Stimulated activated CD8-positive, alpha-beta memory T cell treated with anti-CD3 and anti-CD28 coated beads, Interleukin-7, amount 100 ng/mL, for 4 hours (primary cell): ENCODE results near the gene MARS1.

Experiments used
- DNase-seq, 2 donors: peaks; one replicate each; pipeline ENCODE4 v3.0.0-alpha.2; 2020; ENCODE audit warnings: low read depth in 2 of 2

The MARS1 gene

DNA sequence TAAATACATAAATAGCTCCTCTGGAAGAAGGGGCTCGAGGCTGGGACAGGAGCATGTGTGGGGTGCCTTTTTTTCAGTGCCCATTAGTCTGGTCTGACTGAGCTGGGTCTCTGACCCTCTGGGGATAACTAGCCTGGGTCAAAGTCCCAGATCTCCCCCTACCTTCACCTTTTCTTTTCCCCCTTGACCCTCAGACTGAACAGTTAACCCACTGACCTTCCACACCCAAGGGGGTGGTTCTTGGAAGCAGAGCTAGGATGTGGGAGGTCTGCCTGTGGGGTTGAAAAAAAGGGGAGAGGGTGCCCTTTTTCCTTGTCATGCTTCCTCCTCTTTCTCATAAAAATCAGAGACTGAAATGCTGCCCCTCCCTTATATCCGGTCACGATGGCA, 29.2 kb upstream of the MARS1 start:
- DNase-seq = no peak

DNA sequence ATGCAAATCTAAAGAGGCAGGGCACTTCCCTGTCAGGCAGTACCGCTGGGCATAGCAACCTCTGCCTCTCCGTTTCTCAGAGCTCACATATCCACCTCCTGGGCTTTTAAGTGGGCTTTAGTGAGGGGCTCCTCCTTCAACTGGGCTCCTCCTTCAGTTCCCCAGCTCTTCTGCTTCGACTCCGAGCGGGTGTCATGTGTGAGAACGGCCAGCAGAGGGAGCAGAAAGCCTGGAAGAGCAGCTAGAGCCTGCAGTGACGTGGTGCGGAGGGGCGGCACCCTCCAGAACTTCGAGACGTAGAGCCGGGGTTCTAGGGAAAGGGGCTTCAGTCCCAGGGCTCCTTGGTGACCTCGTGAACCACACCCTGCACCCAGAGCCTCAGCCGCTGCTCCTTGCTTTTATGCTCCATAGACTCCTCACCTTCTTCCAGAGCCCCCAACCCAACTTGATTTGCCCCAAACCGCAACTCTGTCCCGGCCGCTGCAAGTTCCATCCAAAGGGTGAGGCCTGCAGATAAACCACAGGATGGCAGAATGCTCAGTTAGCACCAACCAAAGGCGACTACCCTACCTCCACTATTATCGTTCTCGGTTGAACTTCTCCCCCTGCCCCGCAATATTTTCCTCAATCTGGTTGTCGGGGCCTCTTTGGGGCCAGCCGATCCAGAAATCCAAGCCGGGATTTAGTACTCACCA, 28.7 kb upstream of the MARS1 start:
- DNase-seq = peak; percentile 87 to 91

DNA sequence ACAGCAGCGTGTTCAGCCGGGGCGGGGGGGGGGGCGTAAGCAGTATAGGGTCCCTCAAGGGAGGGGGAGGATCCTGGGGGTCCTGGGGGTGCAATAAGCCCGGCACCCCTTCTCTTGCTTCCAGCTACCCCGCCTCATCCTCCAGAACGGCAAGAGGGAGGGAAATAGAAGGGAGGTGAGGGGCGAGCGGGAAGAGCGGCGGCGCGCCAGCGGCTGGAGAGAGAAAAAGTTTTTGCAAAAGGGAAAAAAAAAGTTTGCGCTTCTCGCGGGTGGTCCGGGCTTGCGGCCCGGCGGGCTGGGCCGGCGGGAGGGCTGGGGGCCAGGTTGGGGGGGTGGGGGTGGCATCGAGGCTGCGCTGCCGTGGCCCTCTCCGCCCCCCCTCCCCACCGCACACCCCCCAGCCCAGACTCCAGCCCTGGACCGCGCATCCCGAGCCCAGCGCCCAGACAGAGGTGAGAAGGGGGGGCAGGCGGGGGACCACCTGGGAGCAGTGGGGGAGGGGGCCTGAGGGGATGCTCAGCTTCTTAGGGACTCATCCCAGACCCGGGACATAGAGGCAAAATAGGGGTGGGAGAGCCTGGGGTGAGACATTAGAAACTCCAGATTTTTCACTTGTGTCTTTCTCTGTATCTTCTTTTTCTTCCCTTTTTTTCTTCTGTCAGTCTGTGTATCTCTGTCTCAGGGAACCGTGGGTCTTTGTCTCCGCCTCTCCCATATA, 28.0 kb upstream of the MARS1 start, which contains the start of gene GLI1:
Gene GLI1, plus strand, starts transcription at position 36 of the 718 bp plus-strand sequence. CDS start 3,907 bp downstream, outside the sequence.
- DNase-seq = no peak

DNA sequence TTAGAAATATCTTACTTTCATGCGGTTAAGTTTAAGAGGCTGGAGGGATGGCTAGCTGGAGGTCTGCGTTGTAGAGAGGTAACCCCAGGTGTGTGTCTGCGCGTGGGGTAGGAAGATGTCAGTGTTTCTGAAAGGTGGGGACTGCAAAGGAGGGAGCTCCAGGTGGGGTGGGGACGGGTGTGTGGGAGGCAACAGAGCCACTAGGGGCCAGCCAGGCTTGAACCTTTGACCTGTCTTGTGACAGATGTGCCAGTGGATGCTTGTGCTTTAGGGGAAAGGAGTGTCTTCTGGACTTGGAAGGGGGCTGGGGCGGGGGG, 27.4 kb upstream of the MARS1 start:
- DNase-seq = no peak

DNA sequence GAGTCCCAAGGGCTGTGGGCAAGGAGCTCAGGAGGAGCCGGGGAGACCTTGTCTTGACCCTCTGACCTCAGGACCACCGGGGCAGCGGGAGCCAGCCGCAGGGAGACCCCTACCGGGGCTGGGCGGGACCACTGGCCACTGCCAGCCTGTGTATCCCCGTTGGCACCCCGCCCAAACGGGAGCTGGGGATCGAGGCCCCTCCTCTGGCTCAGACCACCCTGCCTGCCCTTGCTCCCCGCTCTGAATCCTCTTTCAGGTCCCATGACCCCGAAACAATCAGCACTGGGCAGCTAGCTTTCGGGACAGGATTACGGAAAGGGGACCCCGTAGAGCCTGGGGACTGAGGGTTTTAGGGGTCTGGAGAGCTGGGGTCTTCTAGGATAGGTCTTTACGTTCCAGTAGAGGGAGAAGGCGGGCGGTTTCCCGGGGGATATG, 27.0 kb upstream of the MARS1 start:
- no peak for DNase-seq

DNA sequence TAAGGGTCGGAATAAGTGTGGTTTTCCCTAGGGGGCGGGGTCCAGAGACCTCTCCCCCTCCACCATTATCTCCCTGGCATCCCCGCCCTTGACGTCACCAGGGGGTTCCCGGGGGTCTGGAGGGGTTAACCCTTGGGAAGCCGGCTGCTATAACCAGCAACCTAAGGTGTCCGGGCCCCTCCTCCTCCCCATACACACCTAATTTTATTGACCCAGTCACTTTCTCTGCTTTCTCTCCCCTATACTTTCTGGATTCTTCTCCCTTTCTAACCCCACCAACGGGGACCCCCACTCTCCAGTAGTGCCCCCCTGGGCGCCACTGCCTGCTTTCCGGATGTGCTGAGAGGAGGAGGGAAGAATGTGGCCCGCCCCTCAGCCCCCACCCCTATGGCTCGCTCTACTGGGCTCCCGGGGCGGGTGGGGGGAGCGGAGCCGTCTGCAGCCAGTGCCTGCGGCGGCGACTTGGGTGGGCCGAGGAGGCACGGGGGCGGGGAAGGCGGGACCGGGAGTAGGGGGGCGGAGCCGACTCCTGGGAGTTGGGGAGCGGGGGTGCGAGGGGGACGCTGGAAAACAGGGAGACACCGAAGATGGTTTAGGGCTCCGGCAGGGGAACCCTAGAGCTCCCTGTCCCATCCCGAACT, 26.5 kb upstream of the MARS1 start:
- DNase-seq = peak in 1 of 2 donors; percentile 45

DNA sequence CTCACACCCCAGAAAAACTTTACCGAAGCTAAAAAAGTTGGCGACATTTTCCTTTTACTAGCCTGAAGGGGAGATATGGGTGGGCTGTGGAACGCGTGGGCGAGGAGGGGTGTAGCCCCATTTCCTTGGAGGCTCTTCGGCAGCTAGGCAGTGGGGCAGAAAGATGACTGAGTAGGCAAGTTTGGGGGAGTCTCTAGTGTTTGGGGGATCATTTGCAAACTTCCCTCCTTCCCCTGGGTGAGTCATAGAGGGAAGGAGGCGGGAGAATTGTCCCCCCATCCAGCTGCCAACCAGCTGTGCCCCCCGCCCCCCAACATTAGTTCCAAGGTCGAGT, 26.0 kb upstream of the MARS1 start:
- DNase-seq = no peak

DNA sequence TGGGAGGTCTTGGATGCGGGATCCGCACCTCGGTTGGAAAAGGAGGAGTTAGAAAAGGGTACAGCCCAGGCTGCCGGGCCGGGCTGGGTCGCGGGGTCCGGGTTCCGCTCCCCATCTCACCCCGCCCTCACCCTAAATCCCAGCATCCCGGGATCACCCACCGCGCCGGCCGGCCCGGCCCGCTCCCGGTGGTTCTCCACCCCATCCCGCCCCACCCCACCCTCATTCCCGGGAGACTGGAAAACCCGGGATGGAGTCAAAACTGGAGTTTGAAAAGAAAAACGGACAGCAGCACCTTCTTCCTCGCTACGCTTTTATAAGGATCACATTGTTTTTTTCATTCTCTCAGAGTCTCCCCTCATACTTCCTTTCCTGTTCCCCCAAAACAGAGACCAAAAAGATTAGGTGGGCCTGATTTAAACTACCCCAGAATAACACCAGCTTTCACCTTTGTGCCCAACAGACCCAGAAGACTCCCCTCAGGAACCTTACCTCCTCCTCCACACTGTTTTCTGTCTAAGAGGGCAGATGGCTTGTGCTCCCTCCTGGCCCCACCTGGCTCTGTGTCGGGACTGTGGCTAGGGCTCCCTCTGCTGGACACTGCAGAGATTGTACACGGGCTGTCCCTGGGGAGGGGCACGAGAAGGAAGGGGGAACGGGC, 25.5 kb upstream of the MARS1 start:
- DNase-seq = peak; percentile 76 to 82

DNA sequence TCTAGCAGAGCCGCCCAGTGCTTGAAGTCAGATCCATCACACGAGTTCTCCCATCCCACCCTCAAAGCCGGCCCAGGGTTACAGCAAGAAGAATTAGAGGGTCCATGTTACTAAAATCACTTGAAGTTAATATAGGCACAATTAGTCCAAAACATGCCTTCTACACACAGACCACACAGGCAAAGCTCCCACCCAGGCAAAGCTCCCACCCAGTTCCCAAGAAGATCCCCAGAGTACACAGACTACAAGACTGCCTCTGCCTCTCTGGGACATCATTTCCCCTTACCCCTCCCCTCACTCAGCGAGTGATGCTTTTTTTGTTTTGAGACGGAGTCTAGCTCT, 25.0 kb upstream of the MARS1 start:
- DNase-seq = no peak

DNA sequence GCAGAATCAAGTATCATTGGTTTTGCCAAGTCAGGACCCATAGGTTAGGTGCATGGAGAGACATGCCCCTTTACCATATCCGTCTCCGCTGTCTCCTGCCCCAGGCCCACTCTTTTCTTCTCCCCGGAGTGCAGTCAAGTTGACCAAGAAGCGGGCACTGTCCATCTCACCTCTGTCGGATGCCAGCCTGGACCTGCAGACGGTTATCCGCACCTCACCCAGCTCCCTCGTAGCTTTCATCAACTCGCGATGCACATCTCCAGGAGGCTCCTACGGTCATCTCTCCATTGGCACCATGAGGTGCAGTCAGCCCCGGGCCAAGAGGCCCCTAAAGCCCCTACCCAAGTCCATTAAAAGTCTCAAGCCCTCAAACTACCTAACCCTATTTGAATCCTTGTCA, 23.3 kb upstream of the MARS1 start:
- no peak for DNase-seq

DNA sequence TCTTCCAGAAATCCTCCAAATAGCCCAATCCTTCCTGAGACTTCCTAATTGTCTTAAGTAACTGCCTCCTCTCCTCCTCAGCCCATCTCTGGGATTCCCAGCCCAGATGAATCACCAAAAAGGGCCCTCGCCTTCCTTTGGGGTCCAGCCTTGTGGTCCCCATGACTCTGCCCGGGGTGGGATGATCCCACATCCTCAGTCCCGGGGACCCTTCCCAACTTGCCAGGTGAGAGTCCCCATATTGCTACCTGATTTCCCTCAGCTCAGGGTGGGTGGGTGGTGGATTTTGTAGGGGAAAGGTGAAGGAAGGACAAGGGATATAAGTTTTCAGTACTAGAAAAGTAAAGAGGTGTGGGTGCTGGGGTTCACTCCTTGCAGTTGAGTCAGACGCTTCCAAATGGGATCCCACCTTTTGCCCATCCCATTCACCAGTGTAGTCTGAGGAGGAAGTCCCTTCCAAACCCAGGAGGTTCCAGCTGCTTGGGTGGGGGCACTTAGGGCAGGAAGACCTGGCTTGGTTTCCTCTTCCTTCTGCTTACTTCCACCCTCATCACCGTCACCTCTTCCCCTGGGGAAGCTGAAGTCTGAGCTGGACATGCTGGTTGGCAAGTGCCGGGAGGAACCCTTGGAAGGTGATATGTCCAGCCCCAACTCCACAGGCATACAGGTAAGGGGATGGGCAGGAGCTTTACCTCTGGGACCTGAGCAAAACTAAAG, 22.7 kb upstream of the MARS1 start:
- DNase-seq = no peak

DNA sequence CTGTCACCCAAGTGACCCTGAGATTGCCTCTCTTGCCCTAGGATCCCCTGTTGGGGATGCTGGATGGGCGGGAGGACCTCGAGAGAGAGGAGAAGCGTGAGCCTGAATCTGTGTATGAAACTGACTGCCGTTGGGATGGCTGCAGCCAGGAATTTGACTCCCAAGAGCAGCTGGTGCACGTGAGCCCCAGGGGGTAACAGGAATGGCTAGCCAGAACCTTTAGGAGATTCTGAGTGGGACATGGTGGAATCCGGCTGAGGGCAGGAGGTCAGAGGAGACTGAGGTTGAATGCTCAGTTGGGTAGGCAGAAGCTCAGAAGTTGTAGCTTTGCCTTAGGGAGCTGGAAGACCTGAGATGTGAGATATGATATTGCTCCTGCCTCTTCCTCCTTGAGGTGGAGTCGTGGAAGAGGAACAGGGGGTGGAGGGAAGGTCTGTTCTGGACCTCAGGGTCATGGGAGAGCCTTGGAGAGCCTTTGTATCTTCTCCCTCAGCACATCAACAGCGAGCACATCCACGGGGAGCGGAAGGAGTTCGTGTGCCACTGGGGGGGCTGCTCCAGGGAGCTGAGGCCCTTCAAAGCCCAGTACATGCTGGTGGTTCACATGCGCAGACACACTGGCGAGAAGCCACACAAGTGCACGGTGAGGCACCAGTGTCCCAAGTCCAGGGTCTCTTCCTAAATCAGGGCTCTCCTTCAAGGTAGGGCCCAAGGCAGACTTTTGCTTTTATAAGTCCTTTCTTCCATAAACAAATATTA, 21.9 kb upstream of the MARS1 start:
- DNase-seq = no peak

DNA sequence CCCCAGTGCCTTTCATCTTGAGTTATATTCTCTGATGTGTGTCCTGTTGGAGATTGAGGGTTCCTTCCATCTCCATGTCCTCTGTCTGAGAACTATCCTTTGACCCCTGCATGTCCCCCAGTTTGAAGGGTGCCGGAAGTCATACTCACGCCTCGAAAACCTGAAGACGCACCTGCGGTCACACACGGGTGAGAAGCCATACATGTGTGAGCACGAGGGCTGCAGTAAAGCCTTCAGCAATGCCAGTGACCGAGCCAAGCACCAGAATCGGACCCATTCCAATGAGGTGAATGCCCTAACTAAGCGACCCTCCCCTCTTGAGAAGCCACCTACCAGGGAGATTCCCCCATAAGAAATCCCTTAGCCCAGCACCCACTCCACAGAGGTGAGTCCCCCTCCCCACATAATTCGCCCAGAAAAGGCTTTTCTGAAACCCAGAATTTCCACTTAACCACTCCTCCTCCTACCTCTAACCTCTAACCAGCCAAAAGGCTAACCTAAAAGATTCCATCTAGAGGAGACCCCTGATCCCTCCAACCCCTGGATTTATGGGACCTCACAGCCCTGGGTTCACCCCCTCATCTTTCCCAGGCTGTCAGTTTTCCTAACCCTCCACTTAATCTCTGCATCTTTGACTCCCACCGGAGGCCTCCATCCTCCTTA, 20.5 kb upstream of the MARS1 start:
- DNase-seq = no peak

DNA sequence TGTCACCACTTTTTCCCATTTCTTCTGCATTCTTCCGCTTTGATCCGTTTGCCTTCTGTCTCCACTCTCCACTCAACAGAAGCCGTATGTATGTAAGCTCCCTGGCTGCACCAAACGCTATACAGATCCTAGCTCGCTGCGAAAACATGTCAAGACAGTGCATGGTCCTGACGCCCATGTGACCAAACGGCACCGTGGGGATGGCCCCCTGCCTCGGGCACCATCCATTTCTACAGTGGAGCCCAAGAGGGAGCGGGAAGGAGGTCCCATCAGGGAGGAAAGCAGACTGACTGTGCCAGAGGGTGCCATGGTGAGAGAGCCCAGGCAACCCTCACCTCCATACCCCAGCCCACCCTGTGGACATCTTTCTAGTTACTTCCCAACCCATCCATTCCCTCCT, 20.0 kb upstream of the MARS1 start:
- DNase-seq = no peak

DNA sequence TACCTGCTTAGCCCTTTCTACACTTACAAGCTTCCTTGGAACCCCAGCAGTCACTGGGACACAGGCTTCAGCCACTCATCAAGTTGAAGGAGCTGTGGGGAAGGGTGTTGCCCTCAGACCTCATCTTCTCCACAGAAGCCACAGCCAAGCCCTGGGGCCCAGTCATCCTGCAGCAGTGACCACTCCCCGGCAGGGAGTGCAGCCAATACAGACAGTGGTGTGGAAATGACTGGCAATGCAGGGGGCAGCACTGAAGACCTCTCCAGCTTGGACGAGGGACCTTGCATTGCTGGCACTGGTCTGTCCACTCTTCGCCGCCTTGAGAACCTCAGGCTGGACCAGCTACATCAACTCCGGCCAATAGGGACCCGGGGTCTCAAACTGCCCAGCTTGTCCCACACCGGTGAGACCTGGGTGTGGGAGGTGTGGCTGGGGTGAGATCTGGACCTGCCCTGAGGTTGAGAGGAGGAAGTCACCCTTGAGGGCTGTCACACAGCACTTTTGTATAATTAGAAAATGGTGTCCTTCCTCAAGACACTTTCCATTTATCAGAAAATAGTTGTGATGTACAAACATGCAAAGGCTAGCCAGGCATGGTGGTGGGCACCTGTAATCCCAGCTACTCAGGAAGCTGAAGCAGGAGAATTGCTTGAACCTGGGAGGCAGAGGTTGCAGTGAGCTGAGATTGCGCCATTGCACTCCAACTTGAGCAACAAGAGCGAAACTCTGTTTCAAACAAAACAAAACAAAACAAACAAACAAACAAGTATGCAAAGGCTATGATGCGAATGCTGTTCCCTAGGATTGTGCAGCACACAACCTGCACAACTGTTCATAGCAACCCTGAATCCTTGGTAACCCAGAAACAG, 18.3 kb upstream of the MARS1 start:
- no peak for DNase-seq

DNA sequence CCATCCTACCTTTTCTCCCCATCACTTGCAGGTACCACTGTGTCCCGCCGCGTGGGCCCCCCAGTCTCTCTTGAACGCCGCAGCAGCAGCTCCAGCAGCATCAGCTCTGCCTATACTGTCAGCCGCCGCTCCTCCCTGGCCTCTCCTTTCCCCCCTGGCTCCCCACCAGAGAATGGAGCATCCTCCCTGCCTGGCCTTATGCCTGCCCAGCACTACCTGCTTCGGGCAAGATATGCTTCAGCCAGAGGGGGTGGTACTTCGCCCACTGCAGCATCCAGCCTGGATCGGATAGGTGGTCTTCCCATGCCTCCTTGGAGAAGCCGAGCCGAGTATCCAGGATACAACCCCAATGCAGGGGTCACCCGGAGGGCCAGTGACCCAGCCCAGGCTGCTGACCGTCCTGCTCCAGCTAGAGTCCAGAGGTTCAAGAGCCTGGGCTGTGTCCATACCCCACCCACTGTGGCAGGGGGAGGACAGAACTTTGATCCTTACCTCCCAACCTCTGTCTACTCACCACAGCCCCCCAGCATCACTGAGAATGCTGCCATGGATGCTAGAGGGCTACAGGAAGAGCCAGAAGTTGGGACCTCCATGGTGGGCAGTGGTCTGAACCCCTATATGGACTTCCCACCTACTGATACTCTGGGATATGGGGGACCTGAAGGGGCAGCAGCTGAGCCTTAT, 17.4 kb upstream of the MARS1 start:
- DNase-seq = no peak

DNA sequence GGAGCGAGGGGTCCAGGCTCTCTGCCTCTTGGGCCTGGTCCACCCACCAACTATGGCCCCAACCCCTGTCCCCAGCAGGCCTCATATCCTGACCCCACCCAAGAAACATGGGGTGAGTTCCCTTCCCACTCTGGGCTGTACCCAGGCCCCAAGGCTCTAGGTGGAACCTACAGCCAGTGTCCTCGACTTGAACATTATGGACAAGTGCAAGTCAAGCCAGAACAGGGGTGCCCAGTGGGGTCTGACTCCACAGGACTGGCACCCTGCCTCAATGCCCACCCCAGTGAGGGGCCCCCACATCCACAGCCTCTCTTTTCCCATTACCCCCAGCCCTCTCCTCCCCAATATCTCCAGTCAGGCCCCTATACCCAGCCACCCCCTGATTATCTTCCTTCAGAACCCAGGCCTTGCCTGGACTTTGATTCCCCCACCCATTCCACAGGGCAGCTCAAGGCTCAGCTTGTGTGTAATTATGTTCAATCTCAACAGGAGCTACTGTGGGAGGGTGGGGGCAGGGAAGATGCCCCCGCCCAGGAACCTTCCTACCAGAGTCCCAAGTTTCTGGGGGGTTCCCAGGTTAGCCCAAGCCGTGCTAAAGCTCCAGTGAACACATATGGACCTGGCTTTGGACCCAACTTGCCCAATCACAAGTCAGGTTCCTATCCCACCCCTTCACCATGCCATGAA, 16.8 kb upstream of the MARS1 start:
- no peak for DNase-seq

DNA sequence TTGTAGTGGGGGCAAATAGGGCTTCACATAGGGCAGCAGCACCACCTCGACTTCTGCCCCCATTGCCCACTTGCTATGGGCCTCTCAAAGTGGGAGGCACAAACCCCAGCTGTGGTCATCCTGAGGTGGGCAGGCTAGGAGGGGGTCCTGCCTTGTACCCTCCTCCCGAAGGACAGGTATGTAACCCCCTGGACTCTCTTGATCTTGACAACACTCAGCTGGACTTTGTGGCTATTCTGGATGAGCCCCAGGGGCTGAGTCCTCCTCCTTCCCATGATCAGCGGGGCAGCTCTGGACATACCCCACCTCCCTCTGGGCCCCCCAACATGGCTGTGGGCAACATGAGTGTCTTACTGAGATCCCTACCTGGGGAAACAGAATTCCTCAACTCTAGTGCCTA, 16.2 kb upstream of the MARS1 start:
- DNase-seq = no peak

DNA sequence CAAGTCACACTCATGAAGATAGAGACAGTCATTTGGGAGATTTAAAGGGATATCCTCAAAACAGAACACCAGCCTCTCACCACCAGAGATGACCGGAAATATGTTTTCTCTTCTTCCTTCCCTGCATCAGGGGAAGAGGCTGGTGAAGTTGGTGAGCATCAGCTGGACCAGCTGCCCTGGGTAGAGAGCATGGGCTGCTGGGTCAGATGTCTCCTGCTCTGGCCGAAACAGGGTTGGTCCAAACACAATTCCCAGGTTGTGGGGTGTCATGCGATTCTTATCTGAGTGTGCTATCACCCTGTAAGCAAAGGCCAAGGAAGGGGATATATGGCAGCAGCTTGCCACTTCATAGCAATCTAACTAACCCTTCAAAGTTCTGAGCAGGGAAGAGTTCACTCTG, 15.5 kb upstream of the MARS1 start:
- DNase-seq = no peak
